DMS53 treated with DMSO at 0.1 percent for 48 hours (cell line): ENCODE data around the gene MTMR10.
A peak's percentile ranks its signal among the peaks of the same experiment; 100 is the strongest.

Experiments
- DNase-seq: peaks from one replicate; lab custom pipeline; 2025; ENCODE audit not compliant: unreplicated experiment; lab: John Stamatoyannopoulos, UW

Gene MTMR10

DNA sequence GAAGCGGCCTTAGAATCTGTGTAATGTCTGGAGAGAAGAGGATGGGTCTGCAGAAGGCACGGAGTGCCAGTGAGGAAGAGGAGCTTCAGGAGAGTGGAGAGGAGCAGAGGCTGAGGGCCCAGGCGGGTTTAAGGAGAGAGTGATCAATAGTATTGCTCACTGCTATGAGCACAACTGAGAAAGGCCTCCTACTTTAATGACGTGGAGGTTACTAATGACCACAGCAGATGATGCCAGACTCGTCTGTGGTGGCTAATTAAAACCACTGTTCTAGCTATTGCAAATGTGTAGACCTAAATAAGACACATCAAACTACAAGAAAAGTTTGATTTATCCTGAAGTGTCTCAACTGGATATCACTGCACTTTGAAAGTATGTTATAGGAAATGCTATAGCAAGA lies 33.2 kb downstream of the MTMR10 start:
- DNase-seq, result no peak

DNA sequence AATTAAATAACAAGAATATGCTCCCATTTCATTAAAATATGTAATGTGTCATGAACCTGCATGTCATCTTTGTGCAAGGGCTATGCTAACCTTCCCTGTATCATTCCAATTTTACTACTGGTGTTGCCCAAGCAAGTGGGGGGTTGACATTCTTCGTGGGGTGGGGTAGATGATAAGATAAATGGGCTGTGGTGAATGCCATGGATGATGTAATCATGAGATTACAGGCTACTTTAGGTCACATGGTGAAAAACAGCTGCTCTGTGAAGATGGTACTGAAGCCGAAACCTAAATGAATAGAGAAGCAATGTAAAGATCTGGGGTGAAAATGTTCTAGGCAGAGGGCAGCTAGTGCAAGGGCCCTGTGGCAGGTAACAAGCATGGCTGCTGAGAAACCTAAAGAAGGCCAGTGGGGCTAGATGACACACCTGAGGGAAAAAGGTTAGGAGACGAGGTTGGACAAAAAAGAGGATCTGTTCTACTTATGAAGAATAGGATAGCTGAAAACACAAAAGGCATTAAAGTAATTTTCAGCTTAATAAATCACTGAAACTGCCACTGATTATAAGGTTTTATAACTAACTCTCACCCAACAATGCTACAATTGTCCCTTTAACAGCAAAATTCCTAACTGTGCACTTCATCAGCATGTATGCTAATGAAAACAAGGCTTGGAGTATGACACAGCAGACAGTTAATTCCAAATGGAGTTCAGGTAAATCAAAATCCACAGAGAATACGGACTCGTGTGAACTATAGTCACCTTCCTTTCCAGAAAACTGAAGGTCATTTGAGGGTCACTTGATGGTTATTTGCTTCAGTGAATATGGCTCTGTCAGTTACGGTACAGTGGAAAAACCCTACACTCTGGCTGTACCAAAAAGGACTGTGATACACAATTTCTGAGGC lies 35.0 kb downstream of the MTMR10 start:
- DNase-seq, result no peak

DNA sequence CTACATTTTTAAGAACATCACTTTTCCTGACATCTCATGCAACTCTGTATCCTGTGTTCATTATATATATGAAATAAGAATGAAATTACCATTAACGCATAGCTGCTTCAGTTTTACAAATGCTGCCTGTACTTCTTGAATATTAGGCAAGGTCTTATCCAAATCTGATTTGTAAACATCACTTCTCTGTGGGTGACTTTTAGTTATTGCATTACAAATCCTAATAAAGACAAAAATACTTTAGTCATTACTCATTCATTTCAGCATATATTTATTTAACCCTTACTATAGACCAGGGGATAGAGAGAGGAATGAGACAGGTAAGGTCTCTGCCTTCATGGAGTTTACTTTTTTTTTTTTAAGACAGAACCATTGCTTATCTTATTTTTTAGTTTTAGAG lies 36.8 kb downstream of the MTMR10 start:
- DNase-seq, result no peak

DNA sequence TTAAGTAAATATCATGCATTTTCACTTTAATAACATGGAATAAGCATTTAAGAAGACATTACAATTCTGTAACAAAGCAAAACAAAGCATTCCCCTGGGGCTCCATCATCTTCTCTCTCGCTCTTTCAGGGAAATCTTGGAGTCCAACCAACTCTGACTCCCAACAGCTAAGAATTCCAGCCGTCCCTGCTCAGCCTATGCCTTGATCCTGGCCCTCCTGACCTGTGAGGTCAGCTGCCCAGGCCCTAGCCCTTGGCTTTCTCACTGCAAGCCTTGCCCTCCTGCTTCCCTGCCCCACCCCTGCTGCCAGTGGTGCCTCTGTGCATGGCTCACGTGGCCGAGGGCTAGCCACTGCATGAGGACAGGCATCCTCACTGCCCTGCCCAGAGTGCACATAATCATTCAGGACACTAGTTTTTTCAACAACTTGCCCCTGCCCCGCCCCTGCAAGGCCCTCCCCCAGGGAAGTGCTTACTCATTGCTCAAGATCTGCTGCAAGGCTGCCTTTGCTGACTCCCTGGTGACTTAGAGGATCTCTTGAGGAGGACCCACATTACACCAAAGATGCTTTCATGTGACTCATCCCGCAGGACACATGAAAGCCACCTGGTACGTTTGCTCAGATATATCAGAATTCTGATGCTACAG lies 37.6 kb downstream of the MTMR10 start:
- no peak for DNase-seq

DNA sequence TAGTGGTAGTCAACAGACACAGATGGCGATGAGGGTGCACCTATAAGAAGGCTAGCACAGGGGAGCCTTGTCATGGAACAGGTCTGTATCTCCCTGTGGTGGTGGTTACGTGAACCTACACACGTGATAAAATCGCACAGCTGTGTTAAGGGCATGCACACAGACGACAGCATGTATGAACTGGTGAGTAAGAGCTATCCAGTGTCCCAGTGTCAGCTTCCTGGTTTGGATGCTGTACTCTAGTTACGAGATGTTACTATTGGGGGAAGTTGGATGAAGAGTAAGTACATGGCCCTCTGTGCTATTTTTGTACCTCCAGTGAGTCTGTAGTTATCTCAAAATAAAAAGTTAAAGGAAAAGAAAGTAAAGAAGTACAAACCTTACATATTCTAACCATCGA lies 38.2 kb downstream of the MTMR10 start:
- no peak for DNase-seq

DNA sequence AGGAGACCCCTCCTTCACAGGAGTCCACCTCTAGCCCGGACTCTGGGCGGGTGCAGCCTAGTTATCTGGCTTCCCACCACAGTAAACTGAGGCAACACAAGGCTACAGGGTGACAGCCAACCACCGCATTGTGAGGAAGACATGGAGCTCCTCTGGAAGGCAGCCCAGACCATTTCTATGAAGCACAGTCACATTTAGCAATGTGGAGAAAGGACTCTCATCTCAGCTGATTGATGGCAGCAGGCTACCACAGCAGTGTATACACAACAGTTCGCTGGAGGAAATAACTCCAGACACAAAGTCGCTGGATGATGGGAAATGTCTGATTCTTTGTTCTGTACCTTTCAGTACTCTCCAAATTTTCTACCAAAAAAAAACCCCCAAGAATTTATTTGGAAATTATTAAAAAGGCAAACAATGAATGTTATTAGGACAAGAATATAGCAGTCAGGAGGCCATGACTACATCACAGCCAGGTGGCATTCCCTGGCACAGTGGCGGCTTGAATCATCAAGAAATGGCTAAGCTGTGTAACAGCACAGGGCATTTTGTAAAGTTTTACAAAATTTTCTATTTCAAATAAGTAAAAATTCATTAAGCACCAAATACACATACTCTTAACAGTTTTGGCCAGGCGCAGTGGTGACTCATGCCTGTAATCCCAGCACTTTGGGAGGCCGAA lies 47.6 kb downstream of the MTMR10 start:
- DNase-seq, result no peak

DNA sequence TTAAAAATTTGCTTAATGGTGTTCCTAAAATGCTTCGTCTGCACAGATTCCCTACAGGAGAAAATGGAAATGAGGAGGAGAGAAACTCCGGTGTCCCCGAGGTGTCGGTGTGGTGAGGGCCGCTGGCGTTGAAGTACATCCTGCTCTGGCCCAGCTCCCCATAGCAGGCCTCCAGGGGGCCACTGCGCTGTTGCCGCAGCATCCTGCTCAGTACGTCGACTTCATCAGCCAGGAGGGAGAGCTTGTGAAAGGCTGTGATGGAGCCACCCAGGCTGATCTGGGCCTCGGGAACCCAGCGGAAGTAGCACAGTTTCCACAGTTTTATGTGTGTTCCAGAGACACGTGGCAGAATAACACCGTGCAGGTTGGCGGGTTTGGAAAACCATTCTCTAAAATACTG lies 49.9 kb downstream of the MTMR10 start:
- no peak for DNase-seq

DNA sequence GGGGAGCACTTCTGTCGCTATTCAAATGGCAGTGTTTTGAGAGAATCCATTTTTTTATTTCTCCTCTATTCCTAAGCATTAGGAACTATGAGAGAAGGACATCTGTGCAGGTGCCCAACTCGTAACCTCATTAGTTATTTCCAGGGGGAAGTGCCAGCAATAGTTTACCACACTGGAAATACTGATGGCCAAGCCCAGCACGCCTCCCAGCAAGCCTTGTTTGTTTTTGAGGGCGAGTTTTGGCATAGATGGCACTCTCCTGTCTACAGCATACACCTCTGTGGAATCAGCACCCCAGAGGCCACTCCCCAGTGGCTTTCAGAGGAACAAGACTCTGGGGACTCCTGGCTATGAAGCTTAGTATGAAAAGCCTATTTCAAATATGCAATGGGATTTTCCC lies 51.1 kb downstream of the MTMR10 start:
- no peak for DNase-seq

DNA sequence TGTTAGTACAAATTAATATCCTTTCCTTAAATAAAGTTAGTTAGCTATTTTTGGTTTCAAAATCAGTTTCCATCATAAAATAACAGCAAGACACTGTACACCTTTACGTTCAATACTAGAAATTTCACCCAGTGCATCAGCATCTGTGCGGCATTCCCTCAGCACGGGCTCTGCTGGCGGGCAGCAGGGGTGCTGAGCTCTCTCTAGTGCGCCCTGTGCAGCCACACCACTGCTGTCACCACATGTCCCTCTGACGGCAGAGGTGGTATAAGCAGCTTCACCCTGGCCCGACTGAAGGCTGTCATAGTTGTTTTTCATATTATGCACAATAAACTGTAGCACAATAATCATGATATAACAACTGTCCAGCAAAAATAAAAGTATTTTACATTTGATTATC lies 52.3 kb downstream of the MTMR10 start:
- DNase-seq, result no peak

DNA sequence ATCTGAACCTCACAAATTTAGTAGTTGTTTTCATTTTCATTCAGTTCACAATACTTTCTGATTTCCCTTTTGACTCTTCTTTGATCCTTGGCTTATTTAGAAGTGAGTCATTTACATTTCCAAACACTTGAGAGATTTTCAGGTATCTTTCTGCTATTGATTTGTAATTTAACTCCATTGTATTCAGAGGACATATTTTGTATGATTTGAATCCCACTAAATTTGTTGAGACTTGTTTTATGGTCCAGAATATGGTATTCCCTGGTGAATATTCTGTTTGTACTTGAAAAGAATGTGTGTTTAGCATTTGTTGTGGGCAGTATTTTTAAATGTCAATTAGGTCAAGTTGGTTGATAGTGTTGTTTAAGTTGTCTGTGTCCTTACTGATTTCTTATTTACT lies 58.1 kb downstream of the MTMR10 start:
- DNase-seq, result no peak

DNA sequence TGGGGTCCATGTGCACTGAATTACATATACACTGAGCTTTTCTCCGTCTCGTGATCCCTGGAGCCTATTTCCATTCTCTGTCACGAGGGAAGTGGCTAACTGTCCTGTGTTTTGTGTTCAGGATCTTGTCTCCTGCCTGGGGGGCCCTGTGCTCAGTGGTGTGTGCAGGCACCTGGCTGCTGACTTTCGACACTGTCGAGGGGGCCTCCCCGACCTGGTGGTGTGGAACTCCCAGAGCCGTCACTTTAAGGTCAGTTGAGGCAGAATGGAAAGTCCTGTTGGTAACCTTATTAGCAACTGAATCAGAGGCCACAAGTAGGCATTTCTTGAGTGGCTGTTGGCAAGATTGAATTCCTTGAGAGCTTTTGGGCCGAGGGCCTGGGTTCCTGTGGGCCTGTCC lies 61.0 kb downstream of the MTMR10 start:
- DNase-seq, result no peak

DNA sequence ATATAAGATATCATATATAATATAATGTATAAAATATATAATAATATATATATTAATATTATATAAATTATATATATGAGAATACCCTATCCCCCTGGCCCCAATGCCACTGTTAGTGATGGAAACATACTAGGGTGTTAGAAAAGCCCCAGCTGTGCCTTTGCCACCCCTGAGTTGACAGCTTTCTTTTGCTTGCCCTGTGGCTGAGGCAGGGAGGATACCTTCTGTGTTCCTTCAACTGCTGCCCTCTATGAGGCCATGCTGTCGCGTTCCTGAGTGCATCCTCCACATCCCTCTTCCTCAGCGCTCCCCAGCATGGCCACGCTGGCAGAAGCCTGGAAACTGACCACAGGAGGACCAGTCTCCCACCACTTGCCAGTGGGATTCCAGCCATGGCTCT lies 61.4 kb downstream of the MTMR10 start:
- DNase-seq, result no peak

DNA sequence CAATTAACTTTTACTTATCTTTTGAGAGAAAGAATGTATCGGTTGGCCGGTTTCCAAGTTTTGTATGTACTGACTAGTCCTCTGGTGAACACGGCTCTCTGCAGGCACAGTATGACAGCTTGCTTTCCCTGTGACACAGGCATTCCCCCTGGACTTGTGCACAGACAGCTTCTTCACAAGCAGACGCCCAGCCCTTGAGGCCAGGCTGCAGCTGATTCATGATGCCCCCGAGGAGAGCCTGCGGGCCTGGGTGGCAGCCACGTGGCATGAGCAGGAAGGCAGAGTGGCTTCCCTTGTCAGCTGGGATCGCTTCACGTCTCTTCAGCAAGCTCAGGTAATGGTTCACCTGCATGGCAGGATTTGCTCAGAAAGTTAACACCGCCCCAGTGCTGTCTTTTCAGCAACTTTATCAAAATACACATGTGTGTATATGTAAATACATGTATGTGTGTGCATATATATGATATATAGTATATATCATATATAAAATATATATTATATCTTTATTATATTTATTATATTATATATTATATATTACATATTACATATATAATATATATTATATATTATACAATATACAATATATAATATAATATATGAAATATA lies 62.3 kb downstream of the MTMR10 start:
- peak; percentile 68 for DNase-seq

DNA sequence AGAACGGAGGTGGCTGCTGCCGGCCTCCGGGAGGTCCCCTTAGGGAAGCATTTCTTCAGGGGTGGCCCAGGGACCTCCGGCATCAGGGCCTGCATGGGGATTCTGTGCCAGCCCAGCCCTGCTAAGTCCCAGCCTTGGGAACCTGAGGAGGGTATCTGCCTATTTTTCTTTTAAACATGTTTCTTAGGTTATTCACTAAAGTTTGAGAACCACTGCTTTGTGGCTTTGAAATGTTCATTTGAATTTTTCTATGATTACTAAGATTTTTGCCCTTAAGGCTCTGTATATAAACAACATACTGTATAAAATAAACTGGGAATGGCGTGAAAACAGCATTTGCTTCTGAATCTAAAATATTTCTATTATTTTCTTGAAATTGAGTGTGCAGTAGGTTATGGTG lies 63.4 kb downstream of the MTMR10 start:
- no peak for DNase-seq

DNA sequence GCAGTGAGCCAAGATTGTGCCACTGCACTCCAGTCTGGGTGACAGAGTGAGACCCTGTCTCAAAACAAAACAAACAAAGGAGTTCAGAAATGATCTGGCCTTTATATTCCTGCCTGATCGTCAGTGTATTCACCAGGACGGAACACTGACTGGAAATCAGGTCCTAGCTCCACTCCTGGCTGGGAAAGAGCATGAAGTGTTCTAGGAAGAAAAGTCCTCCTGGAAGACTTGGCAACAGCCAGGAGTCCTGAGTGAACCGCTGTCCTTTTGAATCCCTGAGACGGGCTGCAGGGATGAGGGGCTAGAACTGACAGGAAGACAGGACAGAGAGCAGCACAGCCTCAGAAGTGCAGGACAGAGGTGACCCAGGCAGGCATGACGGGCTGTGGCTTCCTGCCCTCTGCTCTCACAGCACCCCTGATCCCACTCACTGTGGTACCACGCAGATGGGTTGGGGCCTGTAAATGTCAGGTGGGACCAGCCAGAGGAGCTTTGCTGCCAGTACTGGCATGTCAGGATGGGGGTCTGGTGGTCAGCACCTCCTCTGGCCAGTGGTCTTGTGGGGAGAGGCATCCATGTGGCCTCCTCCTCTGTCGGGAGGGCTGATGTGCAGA lies 64.2 kb downstream of the MTMR10 start:
- no peak for DNase-seq

DNA sequence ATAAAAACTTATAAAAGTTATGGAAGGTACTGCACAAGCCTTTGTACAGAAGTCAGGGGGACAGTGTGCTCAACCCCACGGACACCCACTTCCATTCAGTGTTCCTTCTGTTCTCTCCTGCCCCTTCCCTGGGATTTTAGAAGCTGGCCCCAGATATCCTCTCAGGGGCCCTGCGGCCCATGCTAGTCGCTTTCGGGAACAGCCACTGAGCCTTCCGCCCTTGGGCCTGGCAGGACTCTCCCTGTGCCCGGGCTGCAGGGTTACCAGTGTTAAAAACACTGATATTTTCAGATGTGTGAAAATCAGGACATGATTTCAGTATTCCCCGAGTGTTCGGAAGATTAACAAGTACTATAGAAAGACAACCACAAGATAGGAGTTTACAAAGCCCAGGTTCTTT lies 65.3 kb downstream of the MTMR10 start:
- DNase-seq, result no peak

DNA sequence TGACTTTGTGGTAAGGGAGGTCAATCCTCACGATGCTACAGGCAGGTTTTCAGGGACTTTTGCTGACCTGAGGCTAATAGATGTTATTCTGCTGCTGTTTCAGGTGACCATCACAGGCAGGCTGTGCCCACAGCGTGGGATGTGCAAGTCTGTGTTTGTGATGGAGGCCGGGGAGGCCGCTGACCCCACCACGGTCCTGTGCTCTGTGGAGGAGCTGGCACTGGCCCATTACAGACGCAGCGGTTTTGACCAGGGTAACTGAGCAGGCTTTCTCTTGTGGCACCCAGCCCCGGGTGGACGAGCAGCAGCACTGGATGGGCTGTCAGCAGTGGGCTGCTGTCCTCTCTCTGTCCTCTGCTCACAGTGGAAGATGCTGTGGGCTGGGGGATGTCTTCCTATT lies 65.7 kb downstream of the MTMR10 start:
- DNase-seq, result no peak

DNA sequence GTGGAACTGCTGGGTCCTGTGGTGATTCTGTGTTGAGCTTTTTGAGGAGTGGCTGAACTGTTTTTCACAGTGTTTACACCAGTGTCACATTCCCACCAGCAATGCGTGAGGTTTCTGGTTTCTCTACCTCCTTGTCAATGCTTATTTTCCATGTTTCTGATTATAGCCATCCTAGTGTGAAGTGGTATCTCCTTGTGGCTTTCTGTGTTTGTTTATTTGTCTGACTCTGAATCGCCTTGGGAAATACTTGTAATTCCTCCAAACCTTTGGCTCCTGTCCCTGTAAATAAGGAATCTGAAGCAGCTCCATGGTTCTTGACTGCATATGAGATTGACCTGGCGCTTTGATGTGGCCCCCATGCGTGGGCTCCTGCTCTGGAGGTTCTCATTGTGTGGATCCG lies 67.1 kb downstream of the MTMR10 start:
- DNase-seq, result no peak

DNA sequence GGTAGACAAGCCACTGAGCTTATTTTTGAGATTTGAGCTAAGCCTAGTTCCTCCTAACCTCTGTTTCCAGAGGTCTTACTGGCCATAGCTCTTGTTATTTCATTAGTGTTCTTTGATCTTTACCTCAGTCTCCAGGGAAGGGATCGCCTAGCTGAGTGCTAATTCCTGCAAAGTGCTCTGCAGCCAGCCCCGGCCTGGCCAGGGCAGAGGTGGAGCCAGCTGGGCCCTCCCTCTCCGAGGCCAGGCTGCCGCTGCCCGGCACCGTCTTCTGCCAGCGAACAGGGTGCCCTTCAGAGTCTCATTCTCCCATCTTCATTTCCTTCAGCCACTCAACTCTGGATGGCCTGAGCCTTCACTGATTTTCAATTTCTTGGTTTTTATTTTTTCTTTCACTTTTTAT lies 68.0 kb downstream of the MTMR10 start:
- no peak for DNase-seq

DNA sequence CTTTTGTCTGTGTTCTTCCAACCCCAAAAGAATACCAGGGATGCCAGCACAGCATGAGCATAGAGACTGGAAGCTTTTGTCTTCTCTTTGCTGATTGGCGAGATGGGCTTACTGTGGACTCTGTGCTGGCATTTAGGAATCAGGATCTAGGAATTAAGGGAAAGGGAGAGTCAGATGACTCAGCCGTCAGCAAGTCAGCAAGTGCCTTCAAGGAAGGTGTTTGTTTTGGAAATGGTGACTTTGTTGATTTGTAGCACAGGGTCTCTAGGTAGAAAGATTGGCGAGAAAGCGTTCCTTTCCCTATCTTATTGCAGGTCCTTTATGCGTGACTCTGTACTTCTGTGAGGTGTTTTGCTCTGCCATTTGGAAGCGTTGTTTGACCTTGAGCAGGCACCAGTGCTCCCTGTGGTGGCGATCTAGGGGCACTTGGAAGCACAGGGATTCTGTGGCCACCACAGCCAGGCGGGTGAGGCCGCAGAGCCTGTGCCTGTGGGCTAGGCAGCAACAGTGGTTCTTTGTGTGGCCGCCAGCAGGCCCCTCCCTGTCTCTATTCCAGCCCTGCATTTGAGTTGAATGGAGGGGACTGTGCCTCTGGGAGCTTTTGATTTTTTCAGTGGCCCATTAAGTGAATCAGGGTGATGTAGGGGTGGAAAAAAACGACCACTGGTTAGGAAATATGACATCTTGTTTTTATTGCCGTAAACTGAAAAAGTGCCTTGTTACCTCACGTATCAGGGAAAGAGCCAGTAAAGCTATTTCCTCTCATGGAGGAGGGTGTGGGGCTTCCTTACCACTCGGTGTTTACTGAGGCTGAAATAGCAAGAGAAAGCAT lies 68.7 kb downstream of the MTMR10 start:
- no peak for DNase-seq
